Measurements from ENCODE around the gene ACSL1. TPM values are rescaled to one million over a fixed set of nuclear protein-coding genes. Genes with fewer than 3 reads are reported as not detected.

ACSL1 gene
- total and polyA plus RNA-seq, 9 of the 15 experiments (the other 6 are each of a cell fraction or from before 2014, with no cell fraction given) = 6.7 to 24.1 (median 15.0) TPM

GRCh38 chr4:184854673-184855072, 28.9 kb upstream of the ACSL1 start (continued):
- TF ChIP-seq, protein P1, sequence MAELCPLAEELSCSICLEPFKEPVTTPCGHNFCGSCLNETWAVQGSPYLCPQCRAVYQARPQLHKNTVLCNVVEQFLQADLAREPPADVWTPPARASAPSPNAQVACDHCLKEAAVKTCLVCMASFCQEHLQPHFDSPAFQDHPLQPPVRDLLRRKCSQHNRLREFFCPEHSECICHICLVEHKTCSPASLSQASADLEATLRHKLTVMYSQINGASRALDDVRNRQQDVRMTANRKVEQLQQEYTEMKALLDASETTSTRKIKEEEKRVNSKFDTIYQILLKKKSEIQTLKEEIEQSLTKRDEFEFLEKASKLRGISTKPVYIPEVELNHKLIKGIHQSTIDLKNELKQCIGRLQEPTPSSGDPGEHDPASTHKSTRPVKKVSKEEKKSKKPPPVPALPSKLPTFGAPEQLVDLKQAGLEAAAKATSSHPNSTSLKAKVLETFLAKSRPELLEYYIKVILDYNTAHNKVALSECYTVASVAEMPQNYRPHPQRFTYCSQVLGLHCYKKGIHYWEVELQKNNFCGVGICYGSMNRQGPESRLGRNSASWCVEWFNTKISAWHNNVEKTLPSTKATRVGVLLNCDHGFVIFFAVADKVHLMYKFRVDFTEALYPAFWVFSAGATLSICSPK (IDR thresholded peaks at IDR 0.05; ENCODE audit: borderline replicate concordance) = no peak
- TF ChIP-seq NCOA1 (IDR thresholded peaks at IDR 0.05; ENCODE audit: low read depth) = no peak; the same call in 1 of the 2 replicates
- no peak for TF ChIP-seq TBP (optimal IDR thresholded peaks at IDR 0.05; ENCODE audit: low read depth, low read length)
- TF ChIP-seq SREBF1 (IDR thresholded peaks at IDR 0.05; ENCODE audit: borderline replicate concordance, low read depth, low read length) = no peak
- TF ChIP-seq ZNF41 (CRISPR knock-in tag; conservative IDR thresholded peaks at IDR 0.05) = no peak
- TF ChIP-seq CBFA2T2 (conservative IDR thresholded peaks at IDR 0.05) = peak; percentile 47; the same call in 1 of the 2 replicates
- no peak for TF ChIP-seq HNRNPH1 (optimal IDR thresholded peaks at IDR 0.05; ENCODE audit: low read depth, low read length)
- TF ChIP-seq RBM17 (IDR thresholded peaks at IDR 0.05; ENCODE audit: borderline replicate concordance, low read depth, low read length) = no peak
- TF ChIP-seq STAT5A (IDR thresholded peaks at IDR 0.05; ENCODE audit: borderline replicate concordance, low read length) = no peak
- peak in 1 of 2 experiments; percentile 62; a peak in 1 of 4 replicates for TF ChIP-seq ETV6 (IDR thresholded peaks at IDR 0.05; ENCODE audit: borderline replicate concordance in 1 of 2, low read depth in 2 of 2, low read length in 1 of 2)
- no peak for TF ChIP-seq ETV6 (CRISPR knock-in tag; IDR thresholded peaks at IDR 0.05; ENCODE audit: borderline replicate concordance)
- no peak for TF ChIP-seq PTBP1 (IDR thresholded peaks at IDR 0.05; ENCODE audit: low read depth, low read length)
- no peak for TF ChIP-seq ZNF77 (CRISPR knock-in tag; IDR thresholded peaks at IDR 0.05)
- peak; percentile 13; the same call in 1 of the 2 replicates for TF ChIP-seq ATF3 (IDR thresholded peaks at IDR 0.05)
- no peak for TF ChIP-seq ATF3 (CRISPR knock-in tag; conservative IDR thresholded peaks at IDR 0.05)
- no peak for TF ChIP-seq ZNF583 (CRISPR knock-in tag; IDR thresholded peaks at IDR 0.05)
- TF ChIP-seq DIDO1 (tag; IDR thresholded peaks at IDR 0.05; ENCODE audit: low read depth) = no peak
- TF ChIP-seq, protein P2, sequence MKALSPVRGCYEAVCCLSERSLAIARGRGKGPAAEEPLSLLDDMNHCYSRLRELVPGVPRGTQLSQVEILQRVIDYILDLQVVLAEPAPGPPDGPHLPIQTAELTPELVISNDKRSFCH (CRISPR knock-in tag; IDR thresholded peaks at IDR 0.05) = no peak
- TF ChIP-seq, protein P2 (tag; IDR thresholded peaks at IDR 0.05) = no peak
- peak; percentile 94 for TF ChIP-seq CEBPB (tag; IDR thresholded peaks at IDR 0.05)
- TF ChIP-seq ZNF707 (CRISPR knock-in tag; conservative IDR thresholded peaks at IDR 0.05) = no peak
- TF ChIP-seq ARNT (IDR thresholded peaks at IDR 0.05) = peak in 1 of 2 experiments; percentile 24; a peak in 1 of 4 replicates
- no peak for TF ChIP-seq FOSL1 (tag; conservative IDR thresholded peaks at IDR 0.05)
- TF ChIP-seq FOXM1 (IDR thresholded peaks at IDR 0.05; ENCODE audit: low read depth) = peak; percentile 35; the same call in 1 of the 2 replicates
- TF ChIP-seq FOXM1 (CRISPR knock-in tag; IDR thresholded peaks at IDR 0.05; ENCODE audit: low read depth) = no peak
- TF ChIP-seq SMAD1 (IDR thresholded peaks at IDR 0.05; ENCODE audit: low read depth, low read length, partially characterized antibody) = no peak
- no peak for TF ChIP-seq PHB2 (IDR thresholded peaks at IDR 0.05; ENCODE audit: low read depth)
- TF ChIP-seq TCF3 (CRISPR knock-in tag; IDR thresholded peaks at IDR 0.05) = peak; percentile 85
- TF ChIP-seq MYNN (IDR thresholded peaks at IDR 0.05) = no peak
- no peak for TF ChIP-seq MYNN (CRISPR knock-in tag; IDR thresholded peaks at IDR 0.05)
- peak; percentile 85 for TF ChIP-seq ARID1B (IDR thresholded peaks at IDR 0.05)
- no peak for TF ChIP-seq SRF (CRISPR knock-in tag; IDR thresholded peaks at IDR 0.05)

All from K562 (cell line).